Gastroesophageal sphincter (tissue), 3 donors: Measurements from ENCODE around the gene USP24.

Experiments
- EP300 ChIP-seq: sonication (generic); formaldehyde crosslinking; IDR thresholded peaks from one replicate; pipeline ENCODE4 v1.6.1; 2017; ENCODE audit warnings: antibody characterized with exemption, mild to moderate bottlenecking
- POLR2A ChIP-seq, 2 donors: fragments of 450-650 bp; IDR thresholded peaks; one replicate each; pipeline ENCODE4 v1.6.1; 2017; ENCODE audit warnings: antibody characterized with exemption in 2 of 2, mild to moderate bottlenecking in 2 of 2, moderate library complexity in 1 of 2
- POLR2AphosphoS5 ChIP-seq: sonication (generic); formaldehyde crosslinking; IDR thresholded peaks from one replicate; pipeline ENCODE4 v1.6.1; 2017; ENCODE audit warnings: antibody characterized with exemption
- TF ChIP-seq, protein P1 (sequence below), 4 experiments: fragments of 200-600 bp in 2 of 4; fragments of 450-650 bp in 2 of 4; sonication (generic) in 1 of 4; IDR thresholded peaks; one replicate each; pipeline ENCODE4 v1.5.1; 2017 to 2019; ENCODE audit warnings: antibody characterized with exemption in 4 of 4, mild to moderate bottlenecking in 2 of 4, moderate library complexity in 2 of 4

DNA sequence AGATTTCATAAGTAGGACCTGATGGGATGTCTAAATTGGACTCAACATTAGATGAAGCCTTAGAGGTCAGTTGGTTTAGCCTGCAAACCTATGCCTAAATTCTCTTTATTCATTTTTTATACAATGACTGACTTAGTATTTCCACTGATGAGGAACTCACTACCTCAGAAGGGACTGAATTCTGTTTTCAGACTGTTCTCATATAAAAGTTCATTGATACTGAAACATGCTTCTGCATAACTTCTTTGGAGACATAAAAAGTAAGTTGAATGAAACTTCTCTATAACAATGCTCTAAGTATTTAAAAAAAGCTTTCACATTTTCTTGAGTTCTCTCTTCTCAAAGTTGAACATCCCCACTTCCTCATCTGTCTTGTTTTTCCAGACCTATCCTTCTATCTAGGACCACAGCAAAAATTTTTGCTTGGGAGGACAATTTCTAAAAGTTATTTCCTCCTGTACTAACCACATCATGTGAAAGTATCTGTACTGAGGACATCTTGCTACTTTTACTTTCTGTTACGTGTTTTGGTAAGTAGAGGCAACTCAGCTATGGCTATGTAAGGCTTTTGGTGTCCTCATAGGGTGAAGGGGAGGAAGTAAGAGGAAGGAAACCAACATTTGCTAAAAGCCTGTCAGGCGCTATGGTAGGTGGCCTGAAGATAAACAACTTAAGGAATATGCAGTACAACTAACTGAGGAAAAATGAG lies 64.1 kb downstream of the USP24 start:
- TF ChIP-seq, protein P1, sequence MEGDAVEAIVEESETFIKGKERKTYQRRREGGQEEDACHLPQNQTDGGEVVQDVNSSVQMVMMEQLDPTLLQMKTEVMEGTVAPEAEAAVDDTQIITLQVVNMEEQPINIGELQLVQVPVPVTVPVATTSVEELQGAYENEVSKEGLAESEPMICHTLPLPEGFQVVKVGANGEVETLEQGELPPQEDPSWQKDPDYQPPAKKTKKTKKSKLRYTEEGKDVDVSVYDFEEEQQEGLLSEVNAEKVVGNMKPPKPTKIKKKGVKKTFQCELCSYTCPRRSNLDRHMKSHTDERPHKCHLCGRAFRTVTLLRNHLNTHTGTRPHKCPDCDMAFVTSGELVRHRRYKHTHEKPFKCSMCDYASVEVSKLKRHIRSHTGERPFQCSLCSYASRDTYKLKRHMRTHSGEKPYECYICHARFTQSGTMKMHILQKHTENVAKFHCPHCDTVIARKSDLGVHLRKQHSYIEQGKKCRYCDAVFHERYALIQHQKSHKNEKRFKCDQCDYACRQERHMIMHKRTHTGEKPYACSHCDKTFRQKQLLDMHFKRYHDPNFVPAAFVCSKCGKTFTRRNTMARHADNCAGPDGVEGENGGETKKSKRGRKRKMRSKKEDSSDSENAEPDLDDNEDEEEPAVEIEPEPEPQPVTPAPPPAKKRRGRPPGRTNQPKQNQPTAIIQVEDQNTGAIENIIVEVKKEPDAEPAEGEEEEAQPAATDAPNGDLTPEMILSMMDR (IDR thresholded peaks at IDR 0.05) = no peak
- TF ChIP-seq EP300 (no peak), POLR2A (IDR thresholded peaks at IDR 0.05) (no peak), POLR2AphosphoS5 (no peak)
